Parietal lobe (tissue), 1 donor: Measurements from ENCODE around the gene PTRHD1. TPM values are rescaled to one million over a fixed set of nuclear protein-coding genes. Genes with fewer than 3 reads are reported as not detected.

Source experiments
- total RNA-seq: library from RNA; depleted of rRNA; stranded (reverse); fragments of >200 nt; gene quantifications from one replicate; pipeline ENCODE4 v1.2.3, GENCODE V29; 2014

PTRHD1 gene, protein sequence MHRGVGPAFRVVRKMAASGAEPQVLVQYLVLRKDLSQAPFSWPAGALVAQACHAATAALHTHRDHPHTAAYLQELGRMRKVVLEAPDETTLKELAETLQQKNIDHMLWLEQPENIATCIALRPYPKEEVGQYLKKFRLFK
- 27.5 TPM for total RNA-seq

DNA sequence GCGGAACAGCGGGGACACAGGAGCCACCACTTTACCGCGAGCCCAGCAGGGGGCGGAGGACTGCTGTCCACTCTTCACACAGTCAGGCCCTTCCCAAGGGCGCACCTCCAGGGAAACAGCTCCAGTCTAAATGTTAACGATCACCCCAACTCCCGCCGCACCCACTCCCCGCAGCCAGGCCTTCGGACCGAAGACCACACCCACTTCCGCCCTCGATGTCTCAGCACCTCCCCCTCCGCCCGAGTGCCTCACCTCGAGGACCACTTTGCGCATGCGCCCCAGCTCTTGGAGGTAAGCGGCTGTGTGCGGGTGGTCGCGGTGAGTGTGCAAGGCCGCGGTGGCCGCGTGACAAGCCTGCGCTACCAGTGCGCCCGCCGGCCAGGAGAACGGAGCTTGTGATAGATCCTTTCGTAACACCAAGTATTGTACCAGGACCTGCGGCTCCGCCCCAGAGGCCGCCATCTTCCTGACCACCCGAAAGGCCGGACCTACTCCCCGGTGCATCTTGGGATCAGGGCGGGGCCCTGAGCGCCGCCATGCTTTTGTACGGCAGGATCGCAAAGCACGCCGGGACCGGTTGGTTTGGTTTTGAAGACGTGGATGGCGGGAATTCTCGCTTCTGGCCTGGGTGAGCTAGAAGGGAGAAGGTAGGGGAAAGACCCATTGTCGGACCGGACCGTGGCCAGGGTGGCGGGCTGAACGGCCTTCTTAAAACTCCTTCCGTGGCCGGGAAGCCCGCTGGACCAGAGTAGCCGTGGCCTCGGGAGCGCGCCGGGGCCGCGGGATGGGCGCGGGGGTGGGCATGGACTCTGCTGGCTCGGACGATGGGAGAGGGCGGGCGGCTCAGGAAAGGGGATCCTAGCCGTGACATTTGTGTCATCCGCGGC lies at the start of gene PTRHD1, which contains the start of gene CENPO:
Gene PTRHD1, minus strand, starts transcription at position 518 of the 887 bp plus-strand sequence. Its CDS starts 14 bp downstream, at position 504.
Gene CENPO, plus strand, starts transcription at position 552 of the 887 bp plus-strand sequence. CDS start 495 bp downstream, outside the sequence.

Other genes starting within 250 kb of the PTRHD1 start
- gene CENPO, start within 50 bp of the PTRHD1 start, total RNA-seq: 16.6 TPM
- gene ADCY3, start 126.8 kb upstream of the PTRHD1 start, total RNA-seq: 35.4 TPM
- 18.5 TPM for gene DNAJC27, start 178.6 kb upstream of the PTRHD1 start, total RNA-seq
- gene EFR3B, start 248.7 kb upstream of the PTRHD1 start, total RNA-seq: 69.5 TPM